NCI-H2196 treated with DMSO at 0.1 percent for 48 hours (cell line): ENCODE measurements around the gene DNAJC5.
"Not testable (repeated sequence)": the region's sequence is repeated elsewhere in the genome, so short reads cannot be mapped to it uniquely, and the experiment has no call there.

ENCODE experiments used
- DNase-seq: peaks from one replicate; lab custom pipeline; 2025; ENCODE audit not compliant: unreplicated experiment; lab: John Stamatoyannopoulos, UW

The DNAJC5 gene

GRCh38 chr20:63966944-63967322, 72.0 kb downstream of the DNAJC5 start:
- no peak for DNase-seq

GRCh38 chr20:63967330-63968135, 72.6 kb downstream of the DNAJC5 start:
- DNase-seq, result no peak

GRCh38 chr20:63968136-63968927, 73.4 kb downstream of the DNAJC5 start:
- DNase-seq, result no peak

- DNase-seq, result no peak
Measured at GRCh38 chr20:63968928-63969760, 74.2 kb downstream of the DNAJC5 start.

- peak; percentile 31 for DNase-seq
Measured at GRCh38 chr20:63969838-63970713, 75.2 kb downstream of the DNAJC5 start, which contains the start of gene ZNF512B. TSS of gene ZNF512B (minus strand) at chr20:63969930. CDS start at chr20:63967950, 1,980 bp downstream.

GRCh38 chr20:63970714-63971431, 75.9 kb downstream of the DNAJC5 start:
- DNase-seq, result no peak

- DNase-seq, result not testable (repeated sequence)
Measured at GRCh38 chr20:63971960-63972311, 77.0 kb downstream of the DNAJC5 start.

GRCh38 chr20:63972312-63973159, 77.6 kb downstream of the DNAJC5 start:
- no peak for DNase-seq

- DNase-seq, result no peak
Measured at GRCh38 chr20:63973160-63973479, 78.2 kb downstream of the DNAJC5 start.

- DNase-seq, result peak; percentile 73
Measured at GRCh38 chr20:63973636-63974401, 78.9 kb downstream of the DNAJC5 start.

GRCh38 chr20:63974402-63975200, 79.7 kb downstream of the DNAJC5 start:
- peak; percentile 92 for DNase-seq

GRCh38 chr20:63976511-63976910, 81.6 kb downstream of the DNAJC5 start:
- DNase-seq, result not testable (repeated sequence)

GRCh38 chr20:63976980-63977738, 82.2 kb downstream of the DNAJC5 start:
- no peak for DNase-seq

GRCh38 chr20:63977739-63978276, 82.9 kb downstream of the DNAJC5 start:
- DNase-seq, result no peak

- DNase-seq, result peak; percentile 62
Measured at GRCh38 chr20:63978319-63979228, 83.6 kb downstream of the DNAJC5 start.
